ENCODE measurements around the gene GRIP1. TPM values are rescaled to one million over a fixed set of nuclear protein-coding genes. Genes with fewer than 3 reads are reported as not detected.

The GRIP1 gene
- total RNA-seq, 1 donor from 2014 or later, result 4.2 TPM

DNA sequence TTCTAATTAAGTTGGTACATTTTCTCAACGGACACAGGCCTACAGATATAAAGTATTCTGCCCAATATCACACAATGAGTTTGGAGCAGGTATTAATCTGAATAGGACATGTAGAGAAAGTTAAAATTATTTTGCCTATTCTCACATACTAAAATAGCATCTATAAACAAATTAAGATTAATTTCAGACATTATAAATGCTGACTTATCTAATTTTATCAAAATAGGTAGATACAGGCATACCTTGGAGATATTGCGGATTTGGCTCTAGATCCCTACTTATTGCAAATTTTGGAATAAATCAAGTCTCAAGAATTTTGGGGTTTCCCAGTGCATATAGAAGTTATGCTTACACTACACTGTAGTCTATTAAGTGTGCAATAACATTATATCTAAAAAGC lies 41.0 kb upstream of the GRIP1 start:
- no peaks in the 10 kb centered on the region for H3K9me3 ChIP-seq
- TF ChIP-seq, protein P1, sequence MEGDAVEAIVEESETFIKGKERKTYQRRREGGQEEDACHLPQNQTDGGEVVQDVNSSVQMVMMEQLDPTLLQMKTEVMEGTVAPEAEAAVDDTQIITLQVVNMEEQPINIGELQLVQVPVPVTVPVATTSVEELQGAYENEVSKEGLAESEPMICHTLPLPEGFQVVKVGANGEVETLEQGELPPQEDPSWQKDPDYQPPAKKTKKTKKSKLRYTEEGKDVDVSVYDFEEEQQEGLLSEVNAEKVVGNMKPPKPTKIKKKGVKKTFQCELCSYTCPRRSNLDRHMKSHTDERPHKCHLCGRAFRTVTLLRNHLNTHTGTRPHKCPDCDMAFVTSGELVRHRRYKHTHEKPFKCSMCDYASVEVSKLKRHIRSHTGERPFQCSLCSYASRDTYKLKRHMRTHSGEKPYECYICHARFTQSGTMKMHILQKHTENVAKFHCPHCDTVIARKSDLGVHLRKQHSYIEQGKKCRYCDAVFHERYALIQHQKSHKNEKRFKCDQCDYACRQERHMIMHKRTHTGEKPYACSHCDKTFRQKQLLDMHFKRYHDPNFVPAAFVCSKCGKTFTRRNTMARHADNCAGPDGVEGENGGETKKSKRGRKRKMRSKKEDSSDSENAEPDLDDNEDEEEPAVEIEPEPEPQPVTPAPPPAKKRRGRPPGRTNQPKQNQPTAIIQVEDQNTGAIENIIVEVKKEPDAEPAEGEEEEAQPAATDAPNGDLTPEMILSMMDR (IDR thresholded peaks at IDR 0.05), result no peak
- intact Hi-C loops (cut with DNase I), result no loop called here

DNA sequence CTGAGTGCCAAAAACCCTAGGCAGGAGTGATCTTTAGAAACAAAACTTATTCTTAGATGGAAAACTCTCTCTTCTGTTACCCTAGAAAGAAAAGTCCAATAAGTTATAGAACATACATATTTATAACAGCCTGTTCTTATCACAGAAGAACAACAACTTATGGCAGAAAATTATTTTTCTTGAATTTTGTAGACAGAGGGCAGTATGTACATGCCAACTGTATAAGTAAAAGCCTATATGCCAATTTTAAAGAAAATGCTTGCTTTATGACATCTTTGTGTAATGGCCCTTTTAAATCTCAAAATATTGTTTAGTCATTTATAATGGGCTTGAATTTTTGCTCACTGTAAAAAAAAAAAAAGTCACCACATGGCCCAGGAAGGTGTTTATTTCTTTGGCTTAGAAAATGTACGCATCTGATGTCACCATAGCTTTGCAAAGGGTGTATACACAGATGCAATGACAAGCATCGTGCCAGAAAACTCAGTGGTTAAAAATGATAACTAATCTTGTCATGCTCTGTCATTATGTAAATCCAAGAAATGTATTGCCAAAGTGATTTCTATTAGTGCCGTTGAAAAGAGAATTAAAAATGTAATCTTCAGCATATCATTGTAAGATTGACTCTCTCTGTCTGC lies 38.3 kb upstream of the GRIP1 start:
- H3K27me3 ChIP-seq, result no peaks in the 10 kb centered on the region
- H3K4me1 ChIP-seq, result no peaks in the 10 kb centered on the region
- H3K36me3 ChIP-seq, result no peaks in the 10 kb centered on the region
- no peak overlapping the region for H3K4me3 ChIP-seq
- H3K27ac ChIP-seq, result no peak overlapping the region
- H3K9me3 ChIP-seq, result no peaks in the 10 kb centered on the region
- no peak for DNase-seq (ENCODE audit: extremely low spot score in 2 of 2)
- TF ChIP-seq, protein P1 (IDR thresholded peaks at IDR 0.05), result no peak
- TF ChIP-seq POLR2A (IDR thresholded peaks at IDR 0.05) (no peak), POLR2AphosphoS5 (IDR thresholded peaks at IDR 0.05; ENCODE audit: insufficient read depth in 1 of 2, low read depth in 1 of 2) (no peak)
- intact Hi-C loops (cut with DNase I), result no loop called here

More for the DNA sequence above, 41.0 kb upstream of the GRIP1 start:
- H3K4me3 ChIP-seq, result no peak overlapping the region
- no peak for DNase-seq (ENCODE audit: extremely low spot score in 2 of 2)
- no peaks in the 10 kb centered on the region for H3K36me3 ChIP-seq
- H3K4me1 ChIP-seq, result no peaks in the 10 kb centered on the region
- no peak overlapping the region for H3K27ac ChIP-seq
- H3K27me3 ChIP-seq, result no peaks in the 10 kb centered on the region

DNA sequence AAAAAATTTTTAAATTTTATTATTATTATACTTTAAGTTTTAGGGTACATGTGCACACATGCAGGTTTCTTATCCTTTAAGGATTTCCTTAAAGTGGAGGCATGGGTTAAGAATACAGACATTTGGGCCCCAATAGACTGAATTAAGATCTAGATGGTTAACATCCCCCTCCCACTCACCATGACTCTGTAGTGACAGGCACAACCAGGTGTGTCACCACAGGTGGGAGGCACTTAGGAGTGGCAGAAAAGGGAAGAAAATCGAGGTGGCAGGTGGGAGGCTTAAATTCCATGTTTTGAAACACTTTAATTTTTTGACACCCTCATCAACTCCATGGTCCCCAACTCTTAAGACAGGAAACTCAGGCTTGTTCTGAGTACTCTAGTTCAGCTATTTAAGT lies 37.6 kb upstream of the GRIP1 start:
- no peak overlapping the region for H3K4me3 ChIP-seq
- no peaks in the 10 kb centered on the region for H3K9me3 ChIP-seq
- no peaks in the 10 kb centered on the region for H3K36me3 ChIP-seq
- no peaks in the 10 kb centered on the region for H3K27me3 ChIP-seq
- no peak overlapping the region for H3K27ac ChIP-seq
- intact Hi-C loops (cut with DNase I), result no loop called here
- no peaks in the 10 kb centered on the region for H3K4me1 ChIP-seq
- TF ChIP-seq POLR2AphosphoS5 (IDR thresholded peaks at IDR 0.05; ENCODE audit: insufficient read depth in 1 of 2, low read depth in 1 of 2), result no peak
- TF ChIP-seq, protein P1 (IDR thresholded peaks at IDR 0.05), result no peak
- TF ChIP-seq POLR2A (IDR thresholded peaks at IDR 0.05), result no peak
- no peak for DNase-seq (ENCODE audit: extremely low spot score in 2 of 2)

DNA sequence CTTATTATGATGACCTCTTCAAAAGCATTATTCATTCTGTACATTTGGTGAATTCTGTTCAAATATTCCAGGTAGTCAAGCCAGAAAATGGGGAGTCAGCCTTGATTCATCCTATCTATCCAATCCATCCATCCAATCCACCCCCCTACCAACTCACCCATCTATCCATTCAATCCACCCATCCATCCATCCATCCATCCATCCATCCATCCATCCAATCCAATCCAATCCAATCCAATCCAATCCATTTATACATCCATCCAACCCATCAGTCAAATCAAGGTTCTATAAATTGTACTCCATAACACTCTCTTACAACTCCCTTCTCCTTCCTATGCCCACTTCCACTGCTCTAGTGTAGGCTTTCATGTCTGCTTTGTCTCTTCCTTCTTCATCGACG lies 35.8 kb upstream of the GRIP1 start:
- no peak for TF ChIP-seq POLR2A (IDR thresholded peaks at IDR 0.05)
- TF ChIP-seq, protein P1 (IDR thresholded peaks at IDR 0.05), result no peak
- TF ChIP-seq POLR2AphosphoS5 (IDR thresholded peaks at IDR 0.05; ENCODE audit: insufficient read depth in 1 of 2, low read depth in 1 of 2), result no peak
- Histone ChIP-seq H3K27ac (no peak overlapping the region), H3K4me1 (no peaks in the 10 kb centered on the region), H3K36me3 (no peaks in the 10 kb centered on the region), H3K9me3 (no peaks in the 10 kb centered on the region), H3K4me3 (no peak overlapping the region), H3K27me3 (no peaks in the 10 kb centered on the region)
- no peak for DNase-seq (ENCODE audit: extremely low spot score in 2 of 2)
- intact Hi-C loops (cut with DNase I), result no loop called here

DNA sequence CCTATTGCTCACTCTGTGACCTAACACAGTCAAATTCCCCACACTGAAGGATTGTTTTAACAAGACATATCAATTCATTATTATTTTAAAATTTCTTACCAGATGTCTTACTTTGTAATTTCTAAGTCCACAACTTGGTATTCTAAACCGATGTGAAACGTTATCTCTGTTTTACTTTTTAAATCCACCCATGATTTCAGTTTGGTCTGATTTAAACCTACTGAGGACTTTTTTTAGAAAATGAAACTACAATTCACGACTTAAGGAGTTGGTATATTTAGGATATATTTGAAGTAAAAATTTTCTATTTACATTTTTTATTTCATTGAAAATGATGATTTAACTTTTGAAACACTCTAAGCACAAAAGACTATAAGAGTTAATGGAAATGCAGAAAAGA lies 35.1 kb upstream of the GRIP1 start:
- no peaks in the 10 kb centered on the region for H3K36me3 ChIP-seq
- H3K4me3 ChIP-seq, result no peak overlapping the region
- no peak for DNase-seq (ENCODE audit: extremely low spot score in 2 of 2)
- no peaks in the 10 kb centered on the region for H3K9me3 ChIP-seq
- TF ChIP-seq POLR2A (IDR thresholded peaks at IDR 0.05), result no peak
- TF ChIP-seq, protein P1 (IDR thresholded peaks at IDR 0.05), result no peak
- no peak for TF ChIP-seq POLR2AphosphoS5 (IDR thresholded peaks at IDR 0.05; ENCODE audit: insufficient read depth in 1 of 2, low read depth in 1 of 2)
- H3K27ac ChIP-seq, result no peak overlapping the region
- no peaks in the 10 kb centered on the region for H3K4me1 ChIP-seq
- no peaks in the 10 kb centered on the region for H3K27me3 ChIP-seq
- intact Hi-C loops (cut with DNase I), result no loop called here

Data from vagina (tissue), 2 donors.